ENCODE measurements around the gene UNC79. TPM values are rescaled to one million over a fixed set of nuclear protein-coding genes. Genes with fewer than 3 reads are reported as not detected.

UNC79 gene
- total RNA-seq, 1 donor from 2014 or later, result 0.29 TPM

- no peak for DNase-seq (ENCODE audit: low read depth)
- no peak overlapping the region for H3K4me3 ChIP-seq (ENCODE audit: low read depth, low read length)
- no peak for TF ChIP-seq CTCF (conservative IDR thresholded peaks at IDR 0.05; ENCODE audit: low read depth, low read length)
Observed at GRCh38 chr14:93732524-93732923, 301.8 kb downstream of the UNC79 start.

- TF ChIP-seq CTCF (conservative IDR thresholded peaks at IDR 0.05; ENCODE audit: low read depth, low read length), result no peak
- no peak for DNase-seq (ENCODE audit: low read depth)
- no peak overlapping the region for H3K4me3 ChIP-seq (ENCODE audit: low read depth, low read length)
Observed at GRCh38 chr14:93733231-93733630, 302.5 kb downstream of the UNC79 start.

- no peak for DNase-seq (ENCODE audit: low read depth)
- TF ChIP-seq CTCF (conservative IDR thresholded peaks at IDR 0.05; ENCODE audit: low read depth, low read length), result no peak
- no peak overlapping the region for H3K4me3 ChIP-seq (ENCODE audit: low read depth, low read length)
Observed at GRCh38 chr14:93733631-93734030, 302.9 kb downstream of the UNC79 start.

- no peak for TF ChIP-seq CTCF (conservative IDR thresholded peaks at IDR 0.05; ENCODE audit: low read depth, low read length)
- DNase-seq (ENCODE audit: low read depth), result no peak
- no peak overlapping the region for H3K4me3 ChIP-seq (ENCODE audit: low read depth, low read length)
Observed at GRCh38 chr14:93734086-93734822, 303.5 kb downstream of the UNC79 start.

GRCh38 chr14:93735206-93735605 is 304.5 kb downstream of the UNC79 start:
- DNase-seq (ENCODE audit: low read depth), result no peak
- no peak for TF ChIP-seq CTCF (conservative IDR thresholded peaks at IDR 0.05; ENCODE audit: low read depth, low read length)
- no peak overlapping the region for H3K4me3 ChIP-seq (ENCODE audit: low read depth, low read length)

- H3K4me3 ChIP-seq (ENCODE audit: low read depth, low read length), result no peak overlapping the region
- no peak for TF ChIP-seq CTCF (conservative IDR thresholded peaks at IDR 0.05; ENCODE audit: low read depth, low read length)
- no peak for DNase-seq (ENCODE audit: low read depth)
Observed at GRCh38 chr14:93736378-93737014, 305.8 kb downstream of the UNC79 start.

- TF ChIP-seq CTCF (conservative IDR thresholded peaks at IDR 0.05; ENCODE audit: low read depth, low read length), result no peak
Observed at GRCh38 chr14:93737634-93738033, 306.9 kb downstream of the UNC79 start.

More at GRCh38 chr14:93737634-93738033, 306.9 kb downstream of the UNC79 start:
- no peak for DNase-seq (ENCODE audit: low read depth)
- no peak overlapping the region for H3K4me3 ChIP-seq (ENCODE audit: low read depth, low read length)
